Umbilical cord (tissue), 2 donors: ENCODE results near the gene CCDC82. TPM values are rescaled to one million over a fixed set of nuclear protein-coding genes. Genes with fewer than 3 reads are reported as not detected.

Experiments
- DNase-seq: peaks from one replicate; pipeline ENCODE4 v3.0.0-alpha.2; 2015; ENCODE audit warnings: low spot score
- total RNA-seq: library from RNA; depleted of rRNA; stranded (reverse); fragments of >200 nt; gene quantifications from one replicate; pipeline ENCODE4 v1.2.3, GENCODE V29; 2014; ENCODE audit warnings: low replicate concordance; ENCODE audit not compliant: insufficient read depth

The CCDC82 gene
- total RNA-seq, 1 donor from 2014 or later, result 73.7 TPM

- DNase-seq, result peak; percentile 99
These were observed 82.6 kb downstream of the CCDC82 start for GRCh38 chr11:96306933-96307775.

- DNase-seq, result no peak
These were observed 83.1 kb downstream of the CCDC82 start for GRCh38 chr11:96306600-96306932.

- DNase-seq, result no peak
These were observed 83.6 kb downstream of the CCDC82 start for GRCh38 chr11:96306071-96306470.

- no peak for DNase-seq
These were observed 85.7 kb downstream of the CCDC82 start for GRCh38 chr11:96303980-96304379.

GRCh38 chr11:96303064-96303463, 86.6 kb downstream of the CCDC82 start:
- peak; percentile 69 for DNase-seq

Other genes with a start within 250 kb of the CCDC82 start
- 17.1 TPM for gene MAML2, start 46.7 kb downstream of the CCDC82 start, total RNA-seq
- gene JRKL, start 101 bp upstream of the CCDC82 start, total RNA-seq, result 27.4 TPM